B cell (primary cell): ENCODE data around the gene VEGFB. TPM values are rescaled to one million over a fixed set of nuclear protein-coding genes. Genes with fewer than 3 reads are reported as not detected.

Experiments
- ATAC-seq: fragments of 200-7000 bp; cut with Tn5 transposase; one replicate; pipeline ENCODE4 v1.10.0; 2021; ENCODE audit warnings: low read depth, mild to moderate bottlenecking, moderate number of reproducible peaks, moderate library complexity
- CTCF ChIA-PET: fragments of 350-600 bp; sonication (Branson Sonifier 250); formaldehyde crosslinking; loops from one replicate; lab custom pipeline; 2021; ENCODE audit warnings: antibody characterized with exemption, inconsistent platforms; lab: Charles Lee
- POLR2A ChIA-PET: fragments of 350-600 bp; sonication (Branson Sonifier 250); formaldehyde crosslinking; loops from one replicate; lab custom pipeline; 2021; ENCODE audit warnings: antibody characterized with exemption; lab: Charles Lee
- DNase-seq: peaks from one replicate; pipeline ENCODE4 v3.0.0; 2013
- H2AFZ ChIP-seq: 2 replicates; pipeline ENCODE4 v1.6.1; 2012; ENCODE audit warnings: mild to moderate bottlenecking, low read depth, low read length; ENCODE audit not compliant: insufficient read depth, poor library complexity, severe bottlenecking
- H3K27ac ChIP-seq, 2 donors: 1 replicate in 1 of 2; 2 replicates in 1 of 2; pipeline ENCODE4 v1.5.1; 2012 to 2013; ENCODE audit warnings: low read length in 2 of 2, mild to moderate bottlenecking in 2 of 2, moderate library complexity in 1 of 2
- H3K27me3 ChIP-seq, 4 experiments: fragments of 200-600 bp in 1 of 4; sonication (generic) in 1 of 4; replicated peaks in 1 of 4; 1 replicate in 2 of 4; 2 replicates in 2 of 4; pipeline versions ENCODE4 v1.6.1 to v1.7.0; 2013 to 2016; ENCODE audit warnings: low read length in 3 of 4, mild to moderate bottlenecking in 2 of 4, mixed read lengths in 1 of 4, moderate library complexity in 1 of 4; ENCODE audit not compliant: insufficient read depth in 4 of 4, control insufficient read depth in 3 of 4; ENCODE audit errors: control extremely low read depth in 1 of 4
- H3K36me3 ChIP-seq, 2 experiments: replicated peaks in 1 of 2; 1 replicate in 1 of 2; 2 replicates in 1 of 2; pipeline versions ENCODE4 v1.6.1 to v1.7.1; 2013; ENCODE audit warnings: low read length in 1 of 2; ENCODE audit not compliant: insufficient read depth in 2 of 2, control insufficient read depth in 1 of 2; ENCODE audit errors: control extremely low read depth in 1 of 2, extremely low read depth in 1 of 2
- H3K4me1 ChIP-seq, 2 donors: fragments of 200-600 bp in 1 of 2; sonication (generic) in 1 of 2; 1 replicate in 1 of 2; 2 replicates in 1 of 2; pipeline versions ENCODE4 v1.5.1 to v1.6.1; 2013 to 2017; ENCODE audit warnings: low read length in 2 of 2; ENCODE audit not compliant: control insufficient read depth in 2 of 2, insufficient read depth in 2 of 2
- H3K4me2 ChIP-seq: replicated peaks from 2 replicates; pipeline ENCODE3; 2012; ENCODE audit warnings: mild to moderate bottlenecking, low read depth, low read length; ENCODE audit not compliant: poor library complexity, severe bottlenecking
- H3K4me3 ChIP-seq, 5 experiments: fragments of 200-600 bp in 1 of 5; sonication (generic) in 1 of 5; 1 replicate in 3 of 5; 2 replicates in 2 of 5; pipeline versions ENCODE4 v1.5.1 to v1.7.0; 2011 to 2016; ENCODE audit warnings: low read length in 4 of 5, mild to moderate bottlenecking in 4 of 5, low read depth in 2 of 5, control low read depth in 1 of 5, moderate library complexity in 1 of 5; ENCODE audit not compliant: insufficient read depth in 1 of 5; ENCODE audit errors: control extremely low read depth in 1 of 5, extremely low read depth in 1 of 5
- H3K79me2 ChIP-seq: fragments of 200-600 bp; sonication (generic); one replicate; pipeline ENCODE4 v1.6.0; 2016; ENCODE audit warnings: low read length; ENCODE audit not compliant: control insufficient read depth, insufficient read depth
- H3K9ac ChIP-seq: fragments of 200-600 bp; sonication (generic); 2 replicates; pipeline ENCODE4 v1.6.1; 2017; ENCODE audit warnings: mild to moderate bottlenecking, low read length, moderate library complexity
- H3K9me3 ChIP-seq, 3 donors: one replicate each; pipeline versions ENCODE4 v1.6.1 to v1.7.1; 2013; ENCODE audit warnings: low read length in 2 of 3; ENCODE audit not compliant: control insufficient read depth in 2 of 3, insufficient read depth in 1 of 3; ENCODE audit errors: control extremely low read depth in 1 of 3
- H4K20me1 ChIP-seq: 2 replicates; pipeline ENCODE4 v1.6.0; 2012; ENCODE audit warnings: mild to moderate bottlenecking, low read length; ENCODE audit not compliant: insufficient read depth, control insufficient read depth, poor library complexity, severe bottlenecking
- H3K27ac Mint-ChIP-seq: one replicate; pipeline ENCODE4 v1.8.0; 2021; ENCODE audit warnings: mixed read lengths
- H3K27me3 Mint-ChIP-seq: one replicate; pipeline ENCODE4 v1.8.0; 2021; ENCODE audit warnings: mixed read lengths
- H3K4me1 Mint-ChIP-seq: one replicate; pipeline ENCODE4 v1.8.0; 2021; ENCODE audit warnings: mixed read lengths
- H3K4me3 Mint-ChIP-seq: one replicate; pipeline ENCODE4 v1.8.0; 2021; ENCODE audit warnings: mixed read lengths
- H3K9me3 Mint-ChIP-seq: one replicate; pipeline ENCODE4 v1.8.0; 2022; ENCODE audit warnings: mixed read lengths; ENCODE audit not compliant: insufficient read depth
- CTCF ChIP-seq: fragments of 200-600 bp; IDR thresholded peaks from one replicate; pipeline ENCODE4 v1.8.0; 2022; ENCODE audit warnings: antibody characterized with exemption, mild to moderate bottlenecking
- EZH2 ChIP-seq: IDR thresholded peaks from 2 replicates; pipeline ENCODE4 v1.6.1; 2012; ENCODE audit warnings: borderline replicate concordance, low read depth, mild to moderate bottlenecking, moderate library complexity, low read length; ENCODE audit not compliant: insufficient read depth, poor library complexity, severe bottlenecking
- WGBS: methylation state at CpG from one replicate; pipeline ENCODE4 v1.1.5; 2013; ENCODE audit warnings: missing lambda C conversion rate; ENCODE audit not compliant: insufficient coverage; 5-methylcytosine and 5-hydroxymethylcytosine counted together
- intact Hi-C: fragments of 100-400 bp; cut with micrococcal nuclease; formaldehyde crosslinking; loops from one replicate; pipeline ENCODE4 v1.10.0; 2022
- polyA plus RNA-seq: library from polyadenylated mRNA; depleted of rRNA; stranded (reverse); fragments of >200 nt; gene quantifications from 2 replicates; pipeline ENCODE4 v1.2.3, GENCODE V29; 2012
- total RNA-seq, 2 donors: library from RNA; stranded (reverse); fragments of 120-200 nt in 1 of 2; gene quantifications; 1 replicate in 1 of 2; 2 replicates in 1 of 2; pipeline versions ENCODE4 v1.2.3 to v1.2.4, GENCODE V29; 2013 to 2022

The VEGFB gene
- total and polyA plus RNA-seq, 2 donors (not counting 1 experiment from before 2014, with no cell fraction given): 56.4 to 152 TPM

- Histone ChIP-seq H2AFZ (no peak overlapping the region), H3K79me2 (peaks cover 22% of the 10 kb centered on the region), H3K27ac (no peak overlapping the region), H3K9ac (no peak overlapping the region), H3K4me3 (no peak overlapping the region), H3K9me3 (no peaks in the 10 kb centered on the region), H3K4me2 (no peak overlapping the region), H3K27me3 (no peaks in the 10 kb centered on the region), H4K20me1 (peaks cover 30% of the 10 kb centered on the region), H3K4me1 (peaks cover 3 to 11% of the 10 kb centered on the region in 2 donors), H3K36me3 (peaks cover 0 to 61% of the 10 kb centered on the region in 2 experiments)
- DNase-seq (peak; percentile 7), ATAC-seq (no peak)
- Mint-ChIP-seq H3K27me3 (no peaks in the 10 kb centered on the region), H3K4me3 (no peak overlapping the region), H3K27ac (no peak overlapping the region), H3K4me1 (peaks cover 14% of the 10 kb centered on the region), H3K9me3 (no peaks in the 10 kb centered on the region)
- intact Hi-C loops: no loop called here
- WGBS: 77% methylated on average over 4 of the region's 10 CpGs
- ChIA-PET CTCF (interaction anchor here (0.5 to 6.9 kb wide), 3 partner anchors 14 to 145 kb away, joined by 3 to 62 read pairs (median 3); partner anchors contain the start of gene FERMT3), POLR2A (interaction anchor here (0.8 kb wide), 1 partner anchor 14 kb away, joined by 3 read pairs; no protein-coding TSS in a partner anchor)
- TF ChIP-seq EZH2 (no peak), CTCF (no peak)
Measured at GRCh38 chr11:64219755-64220154, 14.6 kb upstream of the VEGFB start.

GRCh38 chr11:64220271-64220670 lies 14.1 kb upstream of the VEGFB start:
- 96% methylated on average over 17 of the region's 17 CpGs for WGBS
- Histone ChIP-seq H3K9me3 (no peaks in the 10 kb centered on the region), H3K4me3 (no peak overlapping the region), H3K27ac (no peak overlapping the region), H3K4me2 (no peak overlapping the region), H2AFZ (no peak overlapping the region), H3K36me3 (peaks cover 0 to 57% of the 10 kb centered on the region in 2 experiments), H3K79me2 (peaks cover 27% of the 10 kb centered on the region), H3K9ac (no peak overlapping the region), H4K20me1 (peaks cover 30% of the 10 kb centered on the region), H3K27me3 (no peaks in the 10 kb centered on the region), H3K4me1 (peaks cover 3 to 12% of the 10 kb centered on the region in 2 donors)
- POLR2A ChIA-PET: no interaction called here
- DNase-seq: no peak
- Mint-ChIP-seq H3K27me3 (no peaks in the 10 kb centered on the region), H3K27ac (no peak overlapping the region), H3K4me3 (no peak overlapping the region), H3K9me3 (no peaks in the 10 kb centered on the region), H3K4me1 (peaks cover 13% of the 10 kb centered on the region)
- intact Hi-C loops: no loop called here
- no peak for ATAC-seq
- CTCF ChIA-PET: interaction anchor here (0.6 kb wide), 1 partner anchor 67 kb away, joined by 3 read pairs; no protein-coding TSS in a partner anchor
- TF ChIP-seq CTCF (no peak), EZH2 (no peak)
